Measurements from ENCODE around the gene INO80E. TPM values are rescaled to one million over a fixed set of nuclear protein-coding genes. Genes with fewer than 3 reads are reported as not detected.
"Not testable (repeated sequence)": the region's sequence is repeated elsewhere in the genome, so short reads cannot be mapped to it uniquely, and the experiment has no call there.

INO80E gene
- total RNA-seq, 1 donor from 2014 or later = 119 TPM

DNA sequence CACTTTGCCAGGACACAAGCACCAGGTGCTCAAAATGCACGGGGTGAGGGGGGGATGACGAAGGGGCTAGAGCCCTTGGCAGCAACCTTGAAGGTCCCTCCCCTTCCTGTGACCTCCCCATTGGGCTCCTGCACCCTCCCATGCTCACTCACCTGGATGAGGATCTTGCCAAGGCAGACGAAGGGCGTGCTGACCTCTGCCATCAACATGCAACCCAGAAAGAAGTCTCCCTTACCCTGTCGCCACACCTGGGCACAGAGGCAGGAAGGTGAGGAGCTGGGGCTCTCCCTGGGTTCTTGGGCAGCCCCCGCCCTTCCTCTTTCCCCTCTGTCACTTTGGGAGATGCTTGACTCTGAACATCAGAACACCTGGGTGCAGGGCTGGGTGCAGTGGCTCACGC lies 29.5 kb downstream of the INO80E start:
- intact Hi-C loops (cut with micrococcal nuclease) = loop anchor here (10.0 kb wide), 1 partner anchor 151 kb away; no protein-coding TSS in a partner anchor
- H3K27me3 Mint-ChIP-seq (ENCODE audit: low read depth) = peaks cover 41% of the 10 kb centered on the region
- H3K27ac Mint-ChIP-seq = no peak overlapping the region

DNA sequence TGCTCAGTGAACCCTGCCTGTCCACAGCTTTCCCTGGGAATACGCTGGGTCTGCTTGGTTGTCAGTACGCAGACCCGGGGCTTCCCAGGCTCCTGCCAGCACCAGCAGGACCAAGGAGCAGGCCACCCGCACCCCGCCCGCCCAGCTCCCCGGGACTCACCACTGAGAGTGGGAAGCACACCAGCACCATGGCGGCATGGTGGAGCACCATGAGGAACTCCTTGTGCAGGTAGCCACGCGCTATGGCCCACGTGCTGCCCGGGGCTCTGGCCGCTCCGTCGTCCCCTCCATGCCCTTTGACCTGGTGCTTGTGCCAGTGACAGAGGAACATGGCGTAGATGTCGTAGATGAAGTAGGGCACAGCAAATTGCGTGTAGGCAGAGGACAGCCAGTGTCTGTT lies 30.4 kb downstream of the INO80E start:
- no peaks in the 10 kb centered on the region for H3K4me1 Mint-ChIP-seq (ENCODE audit: low read depth)
- intact Hi-C loops (cut with micrococcal nuclease) = loop anchor here (10.0 kb wide), 1 partner anchor 152 kb away; no protein-coding TSS in a partner anchor

More for the DNA sequence above, 29.5 kb downstream of the INO80E start:
- no peaks in the 10 kb centered on the region for H3K9me3 Mint-ChIP-seq
- peaks cover 4% of the 10 kb centered on the region for H3K4me1 Mint-ChIP-seq (ENCODE audit: low read depth)
- no peak overlapping the region for H3K4me3 Mint-ChIP-seq (ENCODE audit: low read depth)
- H3K36me3 Mint-ChIP-seq (ENCODE audit: low read depth) = no peaks in the 10 kb centered on the region
- no peak for DNase-seq (ENCODE audit: low spot score)

DNA sequence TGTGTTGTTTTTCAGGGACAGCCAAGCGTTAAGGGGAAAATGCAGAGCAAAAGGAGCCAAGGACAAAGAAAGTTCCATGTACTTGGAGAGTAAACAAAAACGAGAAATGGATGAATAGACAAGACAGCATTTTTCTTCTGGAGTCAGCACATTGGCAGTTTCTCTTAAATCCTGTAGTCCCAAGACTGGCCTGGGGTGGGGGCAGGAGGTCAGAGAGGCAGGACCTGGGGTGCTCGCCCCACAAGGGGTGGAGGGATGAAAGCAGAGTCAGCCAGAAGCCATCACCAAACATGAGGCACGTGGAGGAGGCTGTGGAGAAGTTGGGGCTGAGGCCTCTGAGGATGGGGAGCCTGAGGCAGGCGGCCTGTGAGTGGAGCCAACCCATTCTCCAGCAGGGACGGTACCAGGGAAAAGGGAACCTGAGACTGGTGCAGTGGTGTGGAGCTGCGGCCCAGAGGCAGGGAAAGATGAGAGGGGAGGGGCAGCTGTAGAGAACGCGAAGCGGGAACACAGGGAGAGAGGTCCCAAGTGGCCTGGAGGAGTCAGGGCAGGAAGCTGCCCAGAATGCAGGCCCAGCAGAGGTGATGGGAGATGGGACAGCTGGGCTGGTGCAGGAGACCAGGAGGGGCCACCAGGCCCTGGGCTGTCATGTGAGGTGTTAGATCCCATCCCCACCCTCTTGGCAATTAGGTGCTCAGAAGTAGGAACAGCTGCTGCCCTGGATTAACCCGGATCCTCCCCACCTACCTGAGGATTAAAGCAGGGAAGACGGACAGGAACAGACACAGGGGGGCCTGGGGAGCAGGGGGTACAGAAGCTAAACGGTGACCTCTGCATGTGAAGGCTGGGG lies 31.8 kb downstream of the INO80E start:
- H3K4me1 Mint-ChIP-seq (ENCODE audit: low read depth) = peaks cover 4% of the 10 kb centered on the region
- intact Hi-C loops (cut with micrococcal nuclease) = loop anchor here (10.0 kb wide), 1 partner anchor 153 kb away; no protein-coding TSS in a partner anchor
- H3K4me3 Mint-ChIP-seq (ENCODE audit: low read depth) = no peak overlapping the region
- H3K27ac Mint-ChIP-seq = no peak overlapping the region
- H3K36me3 Mint-ChIP-seq (ENCODE audit: low read depth) = no peaks in the 10 kb centered on the region
- no peaks in the 10 kb centered on the region for H3K9me3 Mint-ChIP-seq
- peaks cover 46% of the 10 kb centered on the region for H3K27me3 Mint-ChIP-seq (ENCODE audit: low read depth)
- no peak for DNase-seq (ENCODE audit: low spot score)

More for the DNA sequence above, 30.4 kb downstream of the INO80E start:
- Mint-ChIP-seq H3K27ac (no peak overlapping the region), H3K4me3 (ENCODE audit: low read depth) (no peak overlapping the region), H3K27me3 (ENCODE audit: low read depth) (peaks cover 39% of the 10 kb centered on the region), H3K9me3 (no peaks in the 10 kb centered on the region), H3K36me3 (ENCODE audit: low read depth) (no peaks in the 10 kb centered on the region)
- no peak for DNase-seq (ENCODE audit: low spot score)

DNA sequence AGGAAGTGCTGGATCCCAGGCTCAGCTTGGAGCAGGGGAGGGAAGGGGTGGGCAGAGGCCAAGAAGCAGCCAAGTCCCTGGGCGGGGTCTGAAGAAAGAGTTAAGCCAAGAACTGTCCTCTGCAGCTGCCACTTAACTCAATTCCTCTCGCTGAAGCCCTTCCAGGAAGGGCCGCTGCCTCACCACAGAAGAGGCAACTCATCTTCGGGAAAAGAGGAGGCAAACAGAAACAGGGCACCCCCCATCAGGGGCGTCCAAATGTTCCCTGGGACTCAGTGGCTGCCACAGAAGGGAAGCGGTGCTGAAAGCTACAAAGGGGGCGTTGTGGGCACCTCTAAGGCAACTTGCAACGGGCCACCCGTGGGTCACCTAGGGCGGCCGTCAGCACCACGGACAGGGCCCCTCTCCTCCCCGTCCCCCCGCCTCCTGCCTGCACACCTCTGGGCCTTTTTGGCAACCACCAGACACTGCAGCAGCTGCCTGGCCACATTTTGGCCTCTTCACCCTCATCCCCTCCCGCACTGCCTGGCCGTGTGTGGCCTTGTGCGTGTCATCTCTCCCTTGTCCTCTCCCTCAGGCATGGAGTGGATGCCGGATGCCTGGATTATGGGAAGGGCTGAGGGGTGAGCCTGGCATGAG lies 32.5 kb downstream of the INO80E start:
- Mint-ChIP-seq H3K27ac (no peak overlapping the region), H3K36me3 (ENCODE audit: low read depth) (no peaks in the 10 kb centered on the region), H3K9me3 (no peaks in the 10 kb centered on the region), H3K27me3 (ENCODE audit: low read depth) (peaks cover 46% of the 10 kb centered on the region), H3K4me3 (ENCODE audit: low read depth) (no peak overlapping the region), H3K4me1 (ENCODE audit: low read depth) (peaks cover 4% of the 10 kb centered on the region)
- no peak for DNase-seq (ENCODE audit: low spot score)
- intact Hi-C loops (cut with micrococcal nuclease) = loop anchor here (10.0 kb wide), 1 partner anchor 154 kb away; no protein-coding TSS in a partner anchor

DNA sequence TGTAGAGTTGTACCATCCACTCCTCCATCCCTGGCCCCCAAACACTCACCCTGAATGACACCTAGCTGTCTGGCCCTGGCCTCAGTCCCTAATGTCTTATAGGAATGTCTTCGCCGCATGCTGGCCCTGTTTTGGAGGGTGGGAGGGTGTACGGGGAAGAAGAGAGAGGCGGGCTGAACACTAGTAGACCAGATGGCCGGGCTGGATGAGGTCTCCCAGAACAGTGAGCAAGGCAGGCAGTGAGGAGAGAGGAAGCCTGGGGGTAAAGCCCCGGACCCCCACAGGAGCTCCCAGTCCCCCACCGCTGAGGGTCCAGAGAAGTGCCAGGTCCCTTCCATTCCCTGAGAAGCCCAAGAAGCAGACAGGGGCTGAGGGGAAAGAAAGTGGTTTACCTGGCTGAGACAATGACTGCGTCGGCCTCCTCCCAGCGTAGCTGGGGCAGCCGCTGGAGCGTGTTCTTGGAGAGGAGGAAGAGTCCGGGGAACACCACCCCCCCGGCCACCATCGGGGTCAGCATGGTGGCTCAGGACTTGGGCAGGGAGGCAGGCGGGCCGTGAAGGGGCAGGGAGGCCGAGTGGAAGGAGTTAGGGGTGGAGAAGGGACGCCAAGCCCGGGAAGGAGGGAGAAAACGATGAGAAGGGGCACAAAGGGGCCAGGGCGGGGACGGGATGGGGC lies 34.1 kb downstream of the INO80E start:
- Mint-ChIP-seq H3K27me3 (ENCODE audit: low read depth) (peaks cover 49% of the 10 kb centered on the region), H3K9me3 (no peaks in the 10 kb centered on the region), H3K4me1 (ENCODE audit: low read depth) (peaks cover 8% of the 10 kb centered on the region), H3K4me3 (ENCODE audit: low read depth) (no peak overlapping the region), H3K27ac (no peak overlapping the region), H3K36me3 (ENCODE audit: low read depth) (no peaks in the 10 kb centered on the region)
- DNase-seq (ENCODE audit: low spot score) = no peak
- intact Hi-C loops (cut with micrococcal nuclease) = no loop called here

GRCh38 chr16:30030841-30031413 lies 34.9 kb downstream of the INO80E start, which contains the start of gene TLCD3B:
TLCD3B (minus strand) TSS chr16:30031271; CDS start chr16:30030527, 744 bp downstream.
- Mint-ChIP-seq H3K36me3 (ENCODE audit: low read depth) (no peaks in the 10 kb centered on the region), H3K4me3 (ENCODE audit: low read depth) (peak within 1 kb of the TSS; percentile 27), H3K27ac (no peak within 1 kb of the TSS), H3K9me3 (no peaks in the 10 kb centered on the region), H3K4me1 (ENCODE audit: low read depth) (peaks cover 12% of the 10 kb centered on the region), H3K27me3 (ENCODE audit: low read depth) (peaks cover 53% of the 10 kb centered on the region)
- intact Hi-C loops (cut with micrococcal nuclease) = no loop called here
- DNase-seq (ENCODE audit: low spot score) = no peak

GRCh38 chr16:30031477-30031918 lies 35.5 kb downstream of the INO80E start:
- H3K4me3 Mint-ChIP-seq (ENCODE audit: low read depth) = no peak overlapping the region
- peaks cover 12% of the 10 kb centered on the region for H3K4me1 Mint-ChIP-seq (ENCODE audit: low read depth)
- H3K27ac Mint-ChIP-seq = no peak overlapping the region
- intact Hi-C loops (cut with micrococcal nuclease) = no loop called here
- H3K9me3 Mint-ChIP-seq = no peaks in the 10 kb centered on the region
- peaks cover 54% of the 10 kb centered on the region for H3K27me3 Mint-ChIP-seq (ENCODE audit: low read depth)
- DNase-seq (ENCODE audit: low spot score) = no peak
- no peaks in the 10 kb centered on the region for H3K36me3 Mint-ChIP-seq (ENCODE audit: low read depth)

DNA sequence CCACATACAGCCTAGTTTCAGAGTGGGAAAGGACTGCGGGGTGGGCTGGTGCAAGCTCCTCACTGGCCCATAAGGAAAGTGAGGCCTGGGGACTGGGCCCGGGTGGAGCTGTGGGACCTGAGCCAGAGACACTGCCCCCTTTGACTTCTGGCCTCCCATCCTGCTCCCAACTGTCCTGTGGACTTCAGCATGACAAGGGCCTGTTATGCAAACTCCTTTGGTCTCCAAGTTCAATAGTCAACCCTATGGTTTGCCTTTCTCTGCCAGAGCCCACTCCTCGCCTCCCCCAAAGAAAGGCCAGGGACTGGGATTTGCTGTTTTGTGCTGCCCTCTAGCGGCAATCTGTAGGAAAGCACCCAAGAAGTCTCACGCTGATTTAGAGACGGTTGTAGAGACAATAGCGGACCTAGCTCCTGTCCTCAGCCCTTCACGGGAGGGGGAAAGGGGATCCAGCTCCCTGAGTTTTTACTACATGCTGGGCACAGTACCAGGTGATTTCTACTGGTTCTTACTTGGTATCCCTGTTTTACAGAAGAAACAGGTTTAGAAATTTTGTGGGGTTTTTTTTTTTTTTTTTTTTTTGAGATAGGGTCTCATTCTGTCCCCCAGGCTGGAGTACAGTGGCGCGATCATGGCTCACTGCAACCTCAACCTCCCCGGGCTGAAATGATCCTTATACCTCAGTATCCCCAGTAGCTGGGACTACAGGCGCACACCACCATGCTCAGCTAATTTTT lies 36.2 kb downstream of the INO80E start:
- no peak overlapping the region for H3K27ac Mint-ChIP-seq
- H3K9me3 Mint-ChIP-seq = no peaks in the 10 kb centered on the region
- DNase-seq (ENCODE audit: low spot score) = peak; percentile 57
- H3K27me3 Mint-ChIP-seq (ENCODE audit: low read depth) = peaks cover 48% of the 10 kb centered on the region
- no peaks in the 10 kb centered on the region for H3K36me3 Mint-ChIP-seq (ENCODE audit: low read depth)
- intact Hi-C loops (cut with micrococcal nuclease) = loop anchor here (1.0 kb wide), 1 partner anchor 331 kb away; no protein-coding TSS in a partner anchor
- peaks cover 12% of the 10 kb centered on the region for H3K4me1 Mint-ChIP-seq (ENCODE audit: low read depth)
- peak overlapping the region; percentile 27 for H3K4me3 Mint-ChIP-seq (ENCODE audit: low read depth)

- Mint-ChIP-seq H3K4me1 (ENCODE audit: low read depth) (peaks cover 12% of the 10 kb centered on the region), H3K9me3 (no peaks in the 10 kb centered on the region), H3K27ac (no peak overlapping the region), H3K36me3 (ENCODE audit: low read depth) (no peaks in the 10 kb centered on the region), H3K4me3 (ENCODE audit: low read depth) (no peak overlapping the region), H3K27me3 (ENCODE audit: low read depth) (peaks cover 42% of the 10 kb centered on the region)
- no peak for DNase-seq (ENCODE audit: low spot score)
- intact Hi-C loops (cut with micrococcal nuclease) = no loop called here
Measured at GRCh38 chr16:30033270-30033669, 37.2 kb downstream of the INO80E start.

GRCh38 chr16:30040221-30040620 lies 44.2 kb downstream of the INO80E start:
- Mint-ChIP-seq H3K27me3 (ENCODE audit: low read depth) (peaks cover 13% of the 10 kb centered on the region), H3K36me3 (ENCODE audit: low read depth) (no peaks in the 10 kb centered on the region), H3K4me3 (ENCODE audit: low read depth) (no peak overlapping the region), H3K27ac (peak overlapping the region; percentile 35), H3K9me3 (no peaks in the 10 kb centered on the region), H3K4me1 (ENCODE audit: low read depth) (peaks cover 4% of the 10 kb centered on the region)
- intact Hi-C loops (cut with micrococcal nuclease) = no loop called here
- DNase-seq (ENCODE audit: low spot score) = no peak

DNA sequence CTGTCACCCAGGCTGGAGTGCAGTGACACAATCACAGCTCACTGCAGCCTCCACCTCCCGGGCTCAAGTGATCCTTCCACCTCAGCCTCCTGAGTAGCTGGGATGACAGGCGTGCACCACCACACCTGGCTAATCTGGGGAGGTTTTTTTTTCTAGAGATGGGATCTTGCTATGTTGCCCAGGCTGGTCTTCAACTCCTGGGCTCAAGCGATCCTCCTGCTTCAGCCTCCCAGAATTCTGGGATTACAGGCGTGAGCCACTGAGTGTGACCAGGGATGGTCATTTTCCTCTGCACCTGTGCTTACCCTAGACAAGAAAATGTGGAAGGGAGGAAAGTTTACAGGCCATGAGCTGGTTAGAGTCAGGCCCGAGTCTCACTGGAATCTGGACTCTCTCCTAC lies 44.6 kb downstream of the INO80E start:
- intact Hi-C loops (cut with micrococcal nuclease); H3K36me3 Mint-ChIP-seq (ENCODE audit: low read depth); H3K9me3 Mint-ChIP-seq; H3K27ac Mint-ChIP-seq; DNase-seq (ENCODE audit: low spot score); H3K4me3 Mint-ChIP-seq (ENCODE audit: low read depth); H3K4me1 Mint-ChIP-seq (ENCODE audit: low read depth): not testable (repeated sequence)
- H3K27me3 Mint-ChIP-seq (ENCODE audit: low read depth) = peaks cover 11% of the 10 kb centered on the region

DNA sequence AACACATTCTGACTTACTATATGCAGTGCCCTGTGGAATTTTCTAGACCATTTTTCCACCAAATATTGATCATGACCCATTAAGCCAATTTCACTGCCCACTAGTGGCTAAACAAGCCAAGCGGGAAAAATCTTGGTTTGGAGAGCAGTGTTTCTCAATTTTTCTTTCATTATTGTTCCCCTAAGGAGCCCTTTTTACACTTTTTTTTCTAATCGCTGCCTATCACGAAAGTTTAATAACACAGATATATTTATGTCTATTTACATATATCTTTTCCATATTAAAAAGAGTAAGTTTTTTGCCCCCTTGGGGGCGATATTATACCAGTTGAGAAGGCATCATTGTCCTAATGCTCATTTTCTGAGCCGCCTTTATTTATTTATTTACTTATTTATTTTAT lies 45.8 kb downstream of the INO80E start:
- Mint-ChIP-seq H3K36me3 (ENCODE audit: low read depth) (no peaks in the 10 kb centered on the region), H3K27ac (no peak overlapping the region), H3K9me3 (no peaks in the 10 kb centered on the region), H3K27me3 (ENCODE audit: low read depth) (peaks cover 8% of the 10 kb centered on the region), H3K4me1 (ENCODE audit: low read depth) (peaks cover 3% of the 10 kb centered on the region), H3K4me3 (ENCODE audit: low read depth) (no peak overlapping the region)
- DNase-seq (ENCODE audit: low spot score) = no peak
- intact Hi-C loops (cut with micrococcal nuclease) = no loop called here
